ENCODE results near the gene FAM174A.

DNA sequence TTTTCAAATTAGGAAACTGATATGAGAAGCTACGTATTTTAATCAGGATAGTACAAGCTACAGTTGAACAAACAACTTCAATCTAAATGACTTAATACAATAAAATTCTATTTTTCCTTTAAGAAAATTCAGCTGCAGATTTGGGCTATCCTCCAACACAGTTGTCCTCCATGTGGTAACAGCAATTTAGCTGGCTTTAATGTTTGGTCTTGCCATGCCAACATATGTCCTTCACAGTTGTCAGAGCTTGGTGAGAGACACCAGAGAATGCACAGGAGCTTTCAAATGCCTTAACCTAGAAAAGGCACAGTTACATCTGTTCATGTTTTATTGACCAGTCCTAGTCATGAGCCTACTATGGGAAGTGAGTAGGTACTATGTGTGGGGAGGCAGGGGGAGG, 10.8 kb downstream of the FAM174A start:
- TF ChIP-seq, protein P1, sequence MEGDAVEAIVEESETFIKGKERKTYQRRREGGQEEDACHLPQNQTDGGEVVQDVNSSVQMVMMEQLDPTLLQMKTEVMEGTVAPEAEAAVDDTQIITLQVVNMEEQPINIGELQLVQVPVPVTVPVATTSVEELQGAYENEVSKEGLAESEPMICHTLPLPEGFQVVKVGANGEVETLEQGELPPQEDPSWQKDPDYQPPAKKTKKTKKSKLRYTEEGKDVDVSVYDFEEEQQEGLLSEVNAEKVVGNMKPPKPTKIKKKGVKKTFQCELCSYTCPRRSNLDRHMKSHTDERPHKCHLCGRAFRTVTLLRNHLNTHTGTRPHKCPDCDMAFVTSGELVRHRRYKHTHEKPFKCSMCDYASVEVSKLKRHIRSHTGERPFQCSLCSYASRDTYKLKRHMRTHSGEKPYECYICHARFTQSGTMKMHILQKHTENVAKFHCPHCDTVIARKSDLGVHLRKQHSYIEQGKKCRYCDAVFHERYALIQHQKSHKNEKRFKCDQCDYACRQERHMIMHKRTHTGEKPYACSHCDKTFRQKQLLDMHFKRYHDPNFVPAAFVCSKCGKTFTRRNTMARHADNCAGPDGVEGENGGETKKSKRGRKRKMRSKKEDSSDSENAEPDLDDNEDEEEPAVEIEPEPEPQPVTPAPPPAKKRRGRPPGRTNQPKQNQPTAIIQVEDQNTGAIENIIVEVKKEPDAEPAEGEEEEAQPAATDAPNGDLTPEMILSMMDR (IDR thresholded peaks at IDR 0.05): no peak
- no peak for TF ChIP-seq POLR2AphosphoS5 (IDR thresholded peaks at IDR 0.05)
